Fibroblast of skin of back (primary cell): ENCODE results near the gene DISP3.
A peak's percentile ranks its signal among the peaks of the same experiment; 100 is the strongest.

Experiments
- DNase-seq: peaks from one replicate; pipeline ENCODE4 v3.0.0-alpha.2; 2013

Gene DISP3

DNA sequence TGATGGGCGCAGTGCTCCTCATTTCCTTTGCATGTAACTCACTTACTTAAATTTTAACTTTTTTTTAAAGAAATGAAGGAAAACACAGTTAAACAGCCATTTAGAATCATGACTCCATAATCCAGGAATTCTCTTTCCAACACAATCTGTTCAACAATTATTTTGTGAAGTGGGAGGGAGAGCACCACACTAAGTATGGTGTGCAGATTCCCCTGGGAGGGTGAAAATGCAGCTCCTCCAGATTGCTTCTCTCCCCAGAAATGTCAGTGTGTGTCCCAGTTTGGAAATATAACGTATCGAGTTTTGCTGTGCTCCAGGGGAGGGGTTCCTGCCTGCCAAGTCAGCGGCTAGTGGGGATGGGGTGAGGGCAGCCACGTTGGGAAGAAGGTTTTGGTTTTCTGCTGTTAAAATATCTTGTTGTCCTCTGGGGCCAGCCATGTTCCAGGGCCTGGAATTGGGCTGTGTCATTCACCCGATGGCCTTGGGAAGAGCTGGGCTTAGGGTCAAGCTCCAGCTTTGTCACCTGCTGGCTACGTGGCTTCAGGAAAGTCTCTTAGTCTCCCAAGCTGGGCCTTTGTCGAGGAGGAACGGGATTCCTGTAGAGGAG is 17.3 kb upstream of the DISP3 start:
- no peak for DNase-seq

- no peak for DNase-seq
These were observed 16.6 kb upstream of the DISP3 start for GRCh38 chr1:11462224-11462923.

DNA sequence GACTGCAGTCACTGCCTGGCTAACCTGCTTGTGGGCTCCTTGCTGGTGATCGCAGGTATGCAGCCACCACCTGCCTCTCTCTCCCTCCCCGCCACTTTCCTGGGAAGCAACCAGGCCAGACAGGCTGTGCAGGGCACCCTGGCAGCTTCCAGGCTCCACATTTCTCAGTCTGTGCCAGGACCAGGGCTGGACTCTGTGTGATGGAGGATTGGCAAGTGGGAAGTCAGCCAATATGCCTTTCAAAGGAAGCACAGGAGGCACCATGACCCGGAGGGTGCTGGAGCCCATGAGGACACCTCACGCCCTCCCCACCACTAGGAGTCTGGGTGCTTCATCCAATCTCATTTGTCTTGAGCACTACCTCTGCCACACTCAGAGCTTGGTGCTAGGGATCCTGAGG is 15.8 kb upstream of the DISP3 start:
- DNase-seq, result no peak

GRCh38 chr1:11465307-11465706 is 13.6 kb upstream of the DISP3 start:
- no peak for DNase-seq

- DNase-seq, result no peak
These were observed 12.5 kb upstream of the DISP3 start for GRCh38 chr1:11466416-11466815.

DNA sequence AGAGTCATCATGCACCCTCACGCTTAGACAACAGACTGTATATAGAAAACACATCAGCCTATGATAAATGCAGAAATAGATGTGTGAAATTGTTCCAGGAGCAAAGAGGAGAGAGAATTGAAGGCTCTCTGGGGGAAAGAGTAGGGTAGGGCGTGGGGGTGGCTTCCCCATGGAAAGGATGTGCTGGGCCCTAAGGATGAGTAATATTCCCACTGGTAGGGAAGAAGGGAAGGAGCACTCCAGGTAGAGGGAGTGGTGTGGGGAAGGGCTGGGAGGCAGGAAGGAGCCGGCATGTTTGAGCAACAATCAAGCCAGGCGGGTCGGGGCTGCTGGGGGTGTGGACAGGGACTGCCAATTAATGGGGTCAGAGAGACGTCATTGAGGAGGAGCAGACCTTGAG is 10.1 kb upstream of the DISP3 start:
- no peak for DNase-seq

- DNase-seq, result no peak
These were observed 8.0 kb upstream of the DISP3 start for GRCh38 chr1:11470912-11471311.

- no peak for DNase-seq
These were observed 7.5 kb upstream of the DISP3 start for GRCh38 chr1:11471473-11471872.

- no peak for DNase-seq
These were observed 6.7 kb upstream of the DISP3 start for GRCh38 chr1:11472284-11472683.

DNA sequence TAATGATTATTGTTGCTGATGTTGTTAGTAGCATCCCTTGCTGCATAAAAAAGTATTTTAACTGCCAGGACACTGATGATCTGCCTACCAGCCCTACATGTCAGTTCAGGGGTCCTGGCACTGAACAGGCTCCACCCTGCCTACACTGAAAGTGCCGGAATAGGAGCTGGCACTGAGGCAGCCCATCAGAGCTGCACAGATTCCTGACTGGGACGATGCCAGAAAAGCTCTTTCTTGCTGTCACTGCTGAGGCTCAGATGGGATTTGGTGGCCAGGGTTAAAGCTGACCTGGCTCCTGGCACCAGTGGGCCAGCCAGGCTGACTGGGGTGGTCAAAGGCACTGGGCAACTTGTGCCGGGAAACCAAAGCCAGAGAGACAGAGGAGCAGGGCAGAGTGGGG is 6.2 kb upstream of the DISP3 start:
- DNase-seq, result no peak

- DNase-seq, result peak; percentile 24
These were observed 5.4 kb upstream of the DISP3 start for GRCh38 chr1:11473491-11474034.

DNA sequence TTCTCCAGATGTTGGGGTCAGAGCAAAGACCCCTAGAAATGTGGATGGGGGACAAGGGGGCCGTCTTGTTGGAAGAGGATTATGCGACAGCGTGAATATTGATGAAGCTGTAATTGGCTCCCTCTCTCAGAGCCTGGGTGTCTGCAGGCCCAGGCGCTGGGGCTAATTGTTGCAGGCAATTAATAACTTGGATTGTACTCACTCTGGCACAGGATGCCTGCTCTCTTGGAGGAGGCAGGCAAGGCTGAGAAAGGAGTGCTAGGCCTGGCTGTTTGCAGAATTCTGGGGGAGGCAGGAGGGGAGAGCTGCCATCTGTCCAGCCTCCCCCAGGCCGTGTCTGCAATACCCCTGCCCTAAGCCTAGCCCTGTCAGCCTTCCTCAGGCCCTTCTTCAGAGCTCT is 4.1 kb upstream of the DISP3 start:
- no peak for DNase-seq

DNA sequence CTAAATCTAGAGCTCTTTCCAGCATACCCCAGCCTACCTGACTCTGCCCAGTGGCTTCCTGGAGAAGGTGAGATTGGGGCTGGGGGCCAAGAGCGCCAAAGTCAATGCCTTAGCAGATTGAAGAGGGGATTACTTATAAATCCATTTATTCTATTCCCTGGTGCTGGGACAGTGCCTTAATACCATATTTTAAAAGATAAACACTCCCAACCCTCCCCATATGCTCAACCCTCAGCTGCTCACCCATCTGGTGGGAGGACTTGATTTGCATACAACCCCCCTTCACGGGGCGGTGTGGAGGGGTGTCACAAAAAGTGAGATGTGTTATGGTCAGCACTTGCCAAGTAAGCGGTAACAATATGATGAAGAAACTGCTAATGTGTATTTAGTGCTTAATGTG is 3.2 kb upstream of the DISP3 start:
- no peak for DNase-seq

DNA sequence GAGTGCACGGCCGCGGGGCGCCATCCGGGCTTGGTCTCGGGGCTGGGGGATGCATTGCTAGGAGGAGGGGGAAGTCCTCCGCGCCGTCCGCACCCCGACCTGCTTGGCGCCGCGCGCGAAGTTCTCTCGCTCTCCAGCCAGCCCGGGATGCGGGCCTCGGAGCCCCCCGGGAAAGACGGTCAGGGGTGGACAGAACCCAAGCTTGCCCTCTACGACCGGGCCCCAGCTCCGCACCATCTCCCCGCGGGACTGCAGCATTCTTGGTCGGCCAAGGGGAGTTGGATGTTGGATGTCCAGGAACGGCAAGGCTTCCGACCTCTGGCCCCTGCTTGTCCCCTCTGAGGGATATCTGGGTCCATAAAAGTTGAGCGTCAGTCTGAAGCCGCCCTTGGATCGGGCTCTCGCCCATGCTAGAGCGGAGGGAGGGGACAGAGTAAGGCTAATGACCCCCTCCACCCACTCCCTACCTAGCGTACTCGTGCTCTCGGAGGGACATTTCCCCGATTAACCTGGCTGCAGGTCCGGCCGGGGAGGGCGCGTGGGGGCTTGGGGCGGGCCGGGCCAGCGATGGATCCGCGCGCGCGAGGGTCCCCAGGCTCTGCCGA is 522 bp downstream of the DISP3 start:
- no peak for DNase-seq

DNA sequence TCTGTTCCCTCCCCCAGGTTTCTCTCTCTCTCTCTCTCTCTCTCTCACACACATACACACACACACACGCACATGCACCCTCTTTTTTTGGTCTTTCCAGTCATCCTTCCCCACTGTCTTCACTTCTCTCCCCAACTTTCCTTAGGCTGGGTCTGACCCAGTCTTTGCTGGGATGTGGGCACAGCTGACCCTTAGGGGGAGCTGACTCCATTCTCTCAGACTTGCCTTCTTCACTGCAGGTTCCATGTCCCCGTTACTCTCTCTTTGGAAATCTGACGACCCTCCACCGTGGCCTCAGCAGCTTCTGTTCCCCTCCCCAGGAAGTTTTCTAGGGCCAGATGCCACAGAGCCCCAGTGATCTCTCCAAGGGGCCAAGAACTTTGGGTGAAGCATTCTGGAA is 2.1 kb downstream of the DISP3 start:
- no peak for DNase-seq

- no peak for DNase-seq
These were observed 3.2 kb downstream of the DISP3 start for GRCh38 chr1:11482198-11482597.

DNA sequence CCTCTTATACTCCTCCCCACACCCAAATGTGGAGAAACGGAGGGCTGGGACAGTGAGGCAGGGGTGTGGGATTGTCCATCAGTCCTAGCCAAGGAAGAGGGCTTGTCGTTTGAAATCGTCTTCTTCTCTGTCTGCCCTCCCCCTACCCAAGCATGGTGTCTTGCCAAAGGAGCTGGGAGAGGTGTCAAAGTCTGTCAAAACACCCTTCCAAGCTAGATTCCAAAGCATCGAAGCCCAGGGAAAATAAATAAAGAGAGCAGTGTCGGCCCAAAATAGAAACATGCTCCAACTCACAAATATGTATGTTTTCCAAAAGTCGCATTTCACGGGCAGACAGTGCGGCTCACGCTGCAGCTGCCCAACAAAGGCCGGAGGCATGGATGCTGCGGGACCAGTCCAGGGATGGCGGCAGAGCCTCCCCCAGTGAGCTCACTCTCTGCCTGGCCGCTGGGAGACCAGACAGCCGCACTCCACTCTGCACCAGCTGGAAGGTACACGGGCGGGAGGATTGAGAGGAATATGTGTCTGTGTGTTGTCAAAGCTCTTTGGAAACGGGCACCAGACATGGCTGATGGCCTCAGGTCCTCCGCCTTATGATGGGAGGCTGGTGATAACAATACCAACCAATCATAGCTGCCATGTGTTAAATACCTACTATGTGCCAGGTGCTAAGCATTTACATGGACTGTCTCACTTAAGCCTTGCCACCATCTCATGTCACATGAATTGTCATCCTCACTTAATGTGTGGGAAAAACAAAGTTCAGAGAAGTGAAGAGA is 3.9 kb downstream of the DISP3 start:
- no peak for DNase-seq

DNA sequence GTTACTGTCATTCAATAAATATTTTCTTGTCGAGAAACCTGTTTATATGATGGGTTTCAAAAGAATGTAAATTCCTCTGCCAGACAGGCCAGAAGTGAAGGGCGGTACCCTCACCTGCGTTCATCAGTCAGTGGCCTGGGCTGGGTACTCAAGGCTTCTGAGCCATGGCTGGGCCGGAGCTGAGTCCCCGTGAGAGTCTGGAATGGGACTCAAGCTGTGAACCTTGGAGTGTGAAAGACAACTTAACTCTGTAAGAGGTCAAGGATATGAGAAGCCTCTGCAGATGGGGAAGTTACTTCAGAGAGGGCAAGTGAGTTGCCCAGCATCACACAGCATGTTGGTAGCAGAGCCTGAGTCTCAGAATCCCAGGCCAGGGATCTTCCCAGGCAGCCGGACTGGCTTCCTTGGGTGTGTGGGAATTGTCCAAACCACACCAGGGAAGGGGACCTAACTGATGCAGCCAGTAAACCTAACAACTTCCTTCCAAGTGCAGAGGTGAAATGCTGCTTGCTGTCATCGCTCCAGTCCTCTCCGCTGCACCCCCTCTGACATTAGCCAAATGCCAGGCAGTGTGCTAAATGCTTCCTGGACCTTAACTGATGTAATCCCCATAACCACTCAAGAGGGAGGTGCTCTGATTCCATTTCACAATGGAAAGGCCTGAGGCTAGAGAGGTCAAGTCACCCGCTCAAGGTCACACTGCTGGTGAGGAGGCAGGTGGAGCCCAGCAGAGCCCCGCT is 4.8 kb downstream of the DISP3 start:
- DNase-seq, result no peak

- no peak for DNase-seq
These were observed 5.3 kb downstream of the DISP3 start for GRCh38 chr1:11484321-11484655.

DNA sequence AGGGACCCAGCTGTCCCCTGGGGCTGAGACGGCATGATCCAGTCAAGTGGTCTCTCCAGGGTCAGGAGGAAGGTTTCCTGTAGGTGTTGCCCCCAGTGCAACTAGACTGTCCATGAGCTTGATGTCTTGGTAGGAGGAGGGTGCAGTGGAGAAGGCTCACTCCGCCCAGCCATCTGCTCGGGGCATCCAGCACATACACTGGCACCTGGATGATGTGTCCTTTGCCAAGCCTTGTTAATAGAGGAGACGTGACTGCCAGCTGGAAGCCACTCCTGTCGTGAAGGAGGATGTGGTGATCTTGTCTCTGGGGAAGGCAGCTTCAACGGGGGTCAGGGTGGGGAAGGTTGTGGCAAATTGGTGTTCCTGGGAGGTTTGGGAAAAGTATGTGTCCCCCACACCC is 6.2 kb downstream of the DISP3 start:
- no peak for DNase-seq

DNA sequence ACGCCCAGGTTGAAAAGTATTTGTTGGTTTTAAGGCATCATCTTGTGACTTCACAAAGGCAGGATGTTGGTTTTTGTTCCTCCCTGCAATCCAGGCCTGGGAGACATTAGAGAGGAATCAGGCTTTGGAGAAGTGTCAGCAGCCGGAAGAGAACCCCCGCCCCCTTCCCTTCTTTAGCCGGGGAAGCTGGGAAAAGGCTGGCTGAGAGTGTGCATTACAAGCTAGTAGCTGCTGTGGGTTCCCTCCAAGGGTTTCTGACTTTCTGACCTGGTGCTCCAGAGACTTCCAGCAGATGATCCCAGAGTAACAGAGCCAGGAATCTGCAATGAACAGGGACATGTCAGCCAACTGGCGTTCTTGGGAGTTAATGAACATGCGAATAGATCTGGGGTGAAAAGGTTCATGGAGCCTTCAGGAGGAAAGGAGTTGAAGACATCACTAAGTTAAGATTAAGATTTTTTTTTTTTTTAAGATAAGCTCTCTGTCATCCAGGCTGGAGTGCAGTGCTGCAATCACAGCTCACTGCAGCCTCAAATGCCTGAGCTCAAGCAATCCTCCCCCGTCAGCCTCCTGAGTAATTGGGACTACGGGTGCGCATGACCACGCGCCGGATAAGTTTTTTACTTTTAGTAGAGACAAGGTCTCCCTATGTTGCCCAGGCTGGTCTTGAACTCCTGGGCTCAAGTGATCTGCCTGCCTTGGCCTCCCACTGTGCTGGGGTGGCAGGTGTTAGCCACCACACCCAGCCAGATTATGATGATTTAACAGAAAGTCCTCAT is 7.5 kb downstream of the DISP3 start:
- DNase-seq, result no peak

GRCh38 chr1:11487196-11487751 is 8.3 kb downstream of the DISP3 start:
- DNase-seq, result no peak
